T-cell (primary cell): ENCODE data around the gene UBE2Q1. TPM values are rescaled to one million over a fixed set of nuclear protein-coding genes. Genes with fewer than 3 reads are reported as not detected.

Experiments used
- ATAC-seq, 4 experiments: fragments of 200-7000 bp in 3 of 4; fragments of 150-1000 bp in 1 of 4; cut with Tn5 transposase; replicated peaks in 1 of 4; 1 replicate in 3 of 4; 2 replicates in 1 of 4; pipeline ENCODE4 v1.10.0; 2021; ENCODE audit warnings: moderate library complexity in 3 of 4, mild to moderate bottlenecking in 2 of 4, moderate number of reproducible peaks in 1 of 4
- CTCF ChIA-PET, 2 donors: fragments of 300-600 bp; sonication (Branson Sonifier 250); formaldehyde crosslinking; loops; one replicate each; lab custom pipeline; 2022; ENCODE audit warnings: antibody characterized with exemption in 2 of 2; lab: Charles Lee
- POLR2A ChIA-PET, 2 donors: fragments of 300-600 bp; sonication (Branson Sonifier 250); formaldehyde crosslinking; loops; one replicate each; lab custom pipeline; 2022; ENCODE audit warnings: antibody characterized with exemption in 2 of 2; lab: Charles Lee
- DNase-seq, 35 experiments: peaks; one replicate each; pipeline versions ENCODE4 v3.0.0 to v3.0.0-alpha.2; 2013 to 2023
- H3K27ac ChIP-seq: one replicate; pipeline ENCODE4 v1.5.1; 2013; ENCODE audit warnings: low read length
- H3K27me3 ChIP-seq, 2 experiments: replicated peaks in 1 of 2; 1 replicate in 1 of 2; 2 replicates in 1 of 2; pipeline versions ENCODE4 v1.6.1 to v1.7.0; 2013; ENCODE audit warnings: low read length in 1 of 2, mixed read lengths in 1 of 2; ENCODE audit not compliant: control insufficient read depth in 2 of 2, insufficient read depth in 2 of 2; ENCODE audit errors: extremely low read depth in 1 of 2
- H3K36me3 ChIP-seq, 2 donors: 1 replicate in 1 of 2; 2 replicates in 1 of 2; pipeline versions ENCODE4 v1.6.1 to v1.7.0; 2013; ENCODE audit warnings: low read length in 1 of 2; ENCODE audit not compliant: control insufficient read depth in 2 of 2, insufficient read depth in 1 of 2; ENCODE audit errors: extremely low read depth in 1 of 2
- H3K4me1 ChIP-seq, 2 experiments: 1 replicate in 1 of 2; 2 replicates in 1 of 2; pipeline versions ENCODE4 v1.6.1 to v1.7.0; 2013; ENCODE audit warnings: low read length in 2 of 2, mixed read lengths in 1 of 2; ENCODE audit not compliant: insufficient read depth in 2 of 2, control insufficient read depth in 1 of 2; ENCODE audit errors: extremely low read depth in 1 of 2
- H3K4me3 ChIP-seq, 2 donors: 1 replicate in 1 of 2; 2 replicates in 1 of 2; pipeline versions ENCODE4 v1.5.1 to v1.7.0; 2013; ENCODE audit warnings: mild to moderate bottlenecking in 2 of 2, low read length in 1 of 2, moderate library complexity in 1 of 2; ENCODE audit not compliant: control insufficient read depth in 1 of 2; ENCODE audit errors: extremely low read depth in 1 of 2
- H3K9me3 ChIP-seq: 2 replicates; pipeline ENCODE4 v1.7.0; 2013
- H3K27ac Mint-ChIP-seq, 2 donors: one replicate each; pipeline ENCODE4 v1.8.0; 2020 to 2021; ENCODE audit warnings: mild to moderate bottlenecking in 2 of 2, mixed read lengths in 2 of 2
- H3K27me3 Mint-ChIP-seq, 2 donors: one replicate each; pipeline ENCODE4 v1.8.0; 2021 to 2022; ENCODE audit warnings: mixed read lengths in 2 of 2
- H3K36me3 Mint-ChIP-seq: one replicate; pipeline ENCODE4 v1.8.0; 2021; ENCODE audit warnings: mixed read lengths
- H3K4me1 Mint-ChIP-seq, 3 donors: one replicate each; pipeline ENCODE4 v1.8.0; 2020 to 2022; ENCODE audit warnings: mixed read lengths in 3 of 3, mild to moderate bottlenecking in 1 of 3
- H3K4me3 Mint-ChIP-seq, 3 donors: one replicate each; pipeline ENCODE4 v1.8.0; 2020 to 2022; ENCODE audit warnings: mild to moderate bottlenecking in 3 of 3, mixed read lengths in 3 of 3, moderate library complexity in 3 of 3
- H3K9me3 Mint-ChIP-seq, 3 donors: one replicate each; pipeline ENCODE4 v1.8.0; 2020 to 2022; ENCODE audit warnings: mixed read lengths in 3 of 3
- WGBS: methylation state at CpG from one replicate; pipeline ENCODE4 v1.1.5; 2013; ENCODE audit warnings: missing lambda C conversion rate; ENCODE audit not compliant: insufficient coverage; 5-methylcytosine and 5-hydroxymethylcytosine counted together
- total RNA-seq, 35 experiments: library from RNA in 6 of 35; stranded (reverse) in 6 of 35; fragments of 120-200 nt in 1 of 35; gene quantifications; one replicate each; pipeline versions ENCODE4 v1.2.1 to v1.2.4 and lab custom pipeline; 2013 to 2026

Gene UBE2Q1
- total RNA-seq, 5 donors from 2014 or later (not counting 1 experiment from before 2014, with no cell fraction given): 64.0 to 111 (median 90.0) TPM

DNA sequence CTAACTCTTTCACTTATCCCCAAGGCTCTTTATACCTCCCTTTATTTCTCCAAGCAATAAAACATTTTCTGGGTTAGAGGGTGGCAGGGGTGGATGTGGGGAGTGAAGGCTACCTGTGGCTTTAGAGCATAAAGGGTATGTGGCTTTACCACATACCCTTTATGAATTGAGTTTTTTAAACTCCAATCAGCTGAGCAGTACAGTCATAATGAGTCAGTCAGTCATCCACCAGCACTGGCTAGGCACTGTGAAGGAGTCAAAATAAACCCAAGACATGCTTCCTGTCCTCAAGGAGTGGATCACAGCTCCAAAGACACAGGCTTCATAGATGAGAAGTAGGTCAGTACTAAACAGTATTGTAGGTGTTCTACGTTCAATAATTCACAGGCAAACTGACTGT, 59.0 kb downstream of the UBE2Q1 start:
- no peaks in the 10 kb centered on the region for H3K9me3 Mint-ChIP-seq
- no peaks in the 10 kb centered on the region for H3K9me3 ChIP-seq
- H3K4me3 Mint-ChIP-seq: no peak overlapping the region
- no peak overlapping the region for H3K4me3 ChIP-seq
- no peak overlapping the region for H3K27ac Mint-ChIP-seq
- peaks cover 12 to 33% of the 10 kb centered on the region in 2 experiments for H3K27me3 ChIP-seq
- peaks cover 26 to 37% of the 10 kb centered on the region in 2 donors for H3K27me3 Mint-ChIP-seq
- H3K36me3 Mint-ChIP-seq: no peaks in the 10 kb centered on the region
- no peaks in the 10 kb centered on the region for H3K36me3 ChIP-seq
- POLR2A ChIA-PET: no interaction called here
- H3K4me1 Mint-ChIP-seq: peaks cover 19 to 25% (median 22%) of the 10 kb centered on the region in 3 donors
- no peak overlapping the region for H3K27ac ChIP-seq
- H3K4me1 ChIP-seq: peaks cover 19 to 24% of the 10 kb centered on the region in 2 experiments
- WGBS: no CpG with 5 or more reads among the region's 1 CpG
- ATAC-seq: no peak
- CTCF ChIA-PET: no interaction called here
- no peak for DNase-seq

Other genes starting within 250 kb of the UBE2Q1 start
- gene AQP10, start 237.6 kb downstream of the UBE2Q1 start, total RNA-seq: not detected
- 100 to 1,000 TPM; 142 to 172 (median 149) TPM for gene ATP8B2, start 233.1 kb downstream of the UBE2Q1 start, total RNA-seq
- gene IL6R, start 153.3 kb downstream of the UBE2Q1 start, total RNA-seq: 10 to 100 TPM; 76.0 to 87.9 (median 80.8) TPM
- not detected for gene TDRD10, start 56.4 kb downstream of the UBE2Q1 start, total RNA-seq
- under 1 TPM in 3 of 5 donors, not detected in 2; 0.06 to 0.07 (median 0.06) TPM for gene SHE, start 56.2 kb downstream of the UBE2Q1 start, total RNA-seq
- gene CHRNB2, start 9.1 kb upstream of the UBE2Q1 start, total RNA-seq: under 1 TPM in 1 of 5 donors, not detected in 4; 0.15 TPM
- gene ADAR, start 49.5 kb upstream of the UBE2Q1 start, total RNA-seq: 100 to 1,000 TPM; 212 to 255 (median 228) TPM